HG03060 (cell line): Measurements from ENCODE around the gene RRH.
"Not testable (repeated sequence)": the region's sequence is repeated elsewhere in the genome, so short reads cannot be mapped to it uniquely, and the experiment has no call there.

Source experiments
- ATAC-seq: cut with Tn5 transposase; IDR thresholded peaks from one replicate; pipeline ENCODE4 v1.9.1; 2021; ENCODE audit warnings: low read depth, moderate number of reproducible peaks; ENCODE audit not compliant: unreplicated experiment

Gene RRH

DNA sequence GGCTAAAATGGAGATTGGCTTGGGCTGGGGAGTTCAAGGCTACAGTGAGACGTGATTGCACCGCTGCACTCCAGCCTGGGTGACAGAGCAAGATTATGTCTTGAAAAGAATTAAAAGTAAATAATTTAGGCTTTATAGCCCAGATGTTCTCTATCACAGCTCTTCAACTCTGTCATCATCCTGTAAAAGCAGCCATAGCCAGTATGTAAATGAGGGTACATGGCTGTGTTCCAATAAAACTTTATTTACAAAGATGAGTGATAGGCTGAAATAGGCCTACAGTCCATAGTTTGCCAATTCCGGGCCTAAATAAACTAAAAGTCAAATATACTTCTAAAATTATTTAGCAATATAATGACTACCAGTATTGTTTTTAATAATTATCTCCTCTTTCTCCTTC, 9.2 kb downstream of the RRH start:
- no peak for ATAC-seq

- no peak for ATAC-seq
These were observed 18.8 kb downstream of the RRH start for GRCh38 chr4:109846395-109847098.

GRCh38 chr4:109847896-109848442, 20.2 kb downstream of the RRH start, which contains the start of gene LRIT3:
LRIT3 (plus strand) TSS chr4:109848107; CDS start chr4:109848202, 95 bp downstream.
- ATAC-seq, result no peak

DNA sequence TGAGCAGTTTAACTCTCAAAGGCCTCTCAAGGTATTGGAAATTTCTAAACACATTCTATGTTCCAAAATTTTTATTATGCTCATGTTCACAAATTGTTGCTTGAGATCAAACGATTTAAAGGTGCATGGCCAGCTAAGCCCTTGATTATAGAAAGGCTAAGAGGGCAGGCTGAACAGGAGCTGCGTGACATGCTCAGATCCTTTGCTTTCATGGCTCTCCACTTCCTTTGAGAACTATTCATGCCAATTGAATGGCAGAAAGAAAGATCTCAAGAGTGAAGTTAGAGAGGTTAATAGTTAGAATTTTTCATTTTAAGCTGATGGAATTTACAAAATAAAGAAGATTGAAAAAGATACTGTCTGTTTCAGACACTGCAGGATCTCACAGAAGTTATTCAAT, 20.7 kb downstream of the RRH start:
- ATAC-seq, result no peak

- no peak for ATAC-seq
These were observed 22.8 kb downstream of the RRH start for GRCh38 chr4:109850601-109851000.

DNA sequence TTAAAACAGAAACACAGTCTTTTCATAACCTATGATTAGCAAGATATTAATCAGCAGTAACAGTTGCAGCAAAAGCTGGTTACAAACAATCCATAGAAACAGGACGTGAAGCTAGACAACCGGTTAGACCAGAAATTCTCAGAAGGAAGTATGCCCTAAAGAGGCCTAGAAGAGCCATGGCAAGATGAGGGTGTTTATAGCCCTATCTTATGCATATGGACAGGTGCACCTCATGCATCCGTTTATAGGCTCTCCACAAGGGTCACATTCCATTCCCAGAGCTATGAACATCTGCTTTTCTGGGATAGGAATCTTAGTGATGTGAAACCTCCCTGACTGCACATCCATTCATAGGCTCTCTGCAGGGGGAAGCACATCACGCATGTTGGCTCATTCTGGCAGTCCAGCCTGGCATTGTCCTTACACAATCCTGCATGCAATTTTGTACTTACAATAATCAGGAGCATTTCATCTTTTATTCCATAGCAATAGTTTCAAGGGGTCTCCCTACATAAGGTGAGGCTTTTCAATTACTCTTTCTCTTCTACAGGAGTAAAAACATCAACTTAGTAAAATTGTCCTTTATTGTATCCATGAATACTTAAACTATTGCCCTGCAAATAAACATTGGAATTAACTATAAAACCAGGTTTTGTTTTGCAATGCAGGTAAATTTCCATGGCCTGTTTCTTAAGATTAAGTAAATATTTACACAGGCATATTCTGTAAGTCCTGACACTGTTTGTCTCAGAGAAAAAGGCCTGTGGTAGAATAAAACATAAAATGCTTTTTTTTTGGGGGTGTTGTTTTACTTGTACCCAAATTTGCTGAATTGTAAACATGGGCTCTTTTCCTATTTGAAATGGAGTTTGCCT, 31.9 kb downstream of the RRH start:
- ATAC-seq, result not testable (repeated sequence)

GRCh38 chr4:109861271-109861670, 33.5 kb downstream of the RRH start:
- ATAC-seq, result no peak

- ATAC-seq, result no peak
These were observed 34.2 kb downstream of the RRH start for GRCh38 chr4:109861916-109862511.

GRCh38 chr4:109864134-109864533, 36.4 kb downstream of the RRH start:
- no peak for ATAC-seq

GRCh38 chr4:109870061-109870460, 42.3 kb downstream of the RRH start:
- ATAC-seq, result no peak

- ATAC-seq, result no peak
These were observed 44.3 kb downstream of the RRH start for GRCh38 chr4:109872065-109872464.

GRCh38 chr4:109872950-109873656, 45.3 kb downstream of the RRH start:
- ATAC-seq, result no peak

GRCh38 chr4:109873791-109874514, 46.2 kb downstream of the RRH start:
- no peak for ATAC-seq

GRCh38 chr4:109875106-109875505, 47.3 kb downstream of the RRH start:
- ATAC-seq, result no peak

- not testable (repeated sequence) for ATAC-seq
These were observed 47.8 kb downstream of the RRH start for GRCh38 chr4:109875553-109875952.

DNA sequence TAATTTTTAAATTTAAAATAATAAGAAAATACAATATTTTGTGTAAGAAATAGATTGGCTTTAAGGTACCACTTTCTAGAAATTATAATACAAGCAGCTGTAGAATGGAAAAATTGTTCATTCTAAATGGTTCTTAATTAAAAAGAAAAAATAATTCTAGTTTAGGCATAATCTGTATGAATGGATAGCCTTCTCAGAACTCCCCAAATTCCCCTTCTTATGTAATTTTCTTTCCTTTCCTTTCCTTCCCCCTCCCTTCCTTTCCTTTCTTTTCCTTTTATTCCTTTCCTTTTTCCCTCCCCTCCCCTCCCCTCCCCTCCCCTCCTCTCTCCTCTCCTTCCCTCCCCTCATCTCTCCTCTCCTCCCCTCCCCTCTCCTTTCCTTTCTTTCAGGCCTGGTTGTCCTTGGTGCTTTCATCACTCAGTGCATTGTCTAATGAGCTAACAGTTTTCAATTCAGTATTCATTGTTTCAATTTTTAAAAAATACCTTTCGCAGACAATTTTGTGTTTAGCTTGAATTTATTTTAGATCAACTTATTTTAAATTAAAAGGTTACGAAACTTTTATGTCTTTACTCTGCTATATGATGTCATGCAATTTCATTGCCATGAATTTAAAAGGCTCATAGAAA, 49.0 kb downstream of the RRH start:
- ATAC-seq, result no peak

GRCh38 chr4:109877400-109877799, 49.6 kb downstream of the RRH start:
- ATAC-seq, result peak; percentile 90

DNA sequence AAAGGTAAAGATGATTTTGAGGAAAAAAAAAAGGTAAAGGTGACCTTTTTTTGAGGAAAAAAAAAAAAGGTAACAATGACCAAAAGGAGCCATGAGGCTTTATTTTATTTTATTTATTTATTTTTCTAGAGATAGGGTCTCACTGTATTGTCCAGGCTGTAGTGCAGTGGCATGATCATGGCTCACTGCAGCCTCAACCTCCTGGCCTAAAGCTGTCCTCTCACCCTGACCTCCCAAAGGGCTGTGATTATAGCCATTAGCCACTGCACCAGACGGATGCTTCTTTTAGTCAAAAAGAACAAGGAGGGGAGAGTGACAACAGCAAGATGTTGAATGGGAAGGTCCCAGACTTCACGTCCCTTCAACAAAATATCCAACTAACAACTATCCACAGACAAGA, 50.6 kb downstream of the RRH start:
- ATAC-seq, result no peak

DNA sequence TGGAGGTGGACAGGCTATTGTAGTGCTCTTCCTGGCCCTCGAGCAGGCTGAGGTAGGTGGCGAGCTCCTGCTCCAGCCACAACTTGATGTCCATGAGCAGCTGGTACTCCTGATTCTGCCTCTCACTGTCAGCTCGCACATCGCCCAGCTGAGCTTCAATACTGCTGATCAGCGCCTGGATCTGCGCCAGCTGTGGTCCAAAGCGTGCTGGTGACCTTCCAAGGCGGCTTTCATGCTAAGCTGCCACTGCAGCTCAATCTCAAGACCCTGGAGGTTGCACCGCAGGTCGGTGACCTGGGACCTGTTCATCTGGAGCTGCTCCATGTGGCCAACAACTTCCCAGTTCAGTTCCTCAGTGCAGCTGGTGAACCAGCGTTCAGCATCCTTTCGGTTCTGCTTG, 51.3 kb downstream of the RRH start:
- no peak for ATAC-seq
